ENCODE data around the gene GAK. TPM values are rescaled to one million over a fixed set of nuclear protein-coding genes. Genes with fewer than 3 reads are reported as not detected.
A peak's percentile ranks its signal among the peaks of the same experiment; 100 is the strongest.

Gene GAK
- total and polyA plus RNA-seq, 2 of the 13 experiments (the other 11 are each of a cell fraction or from before 2014, with no cell fraction given): 17.5 to 44.3 TPM

DNA sequence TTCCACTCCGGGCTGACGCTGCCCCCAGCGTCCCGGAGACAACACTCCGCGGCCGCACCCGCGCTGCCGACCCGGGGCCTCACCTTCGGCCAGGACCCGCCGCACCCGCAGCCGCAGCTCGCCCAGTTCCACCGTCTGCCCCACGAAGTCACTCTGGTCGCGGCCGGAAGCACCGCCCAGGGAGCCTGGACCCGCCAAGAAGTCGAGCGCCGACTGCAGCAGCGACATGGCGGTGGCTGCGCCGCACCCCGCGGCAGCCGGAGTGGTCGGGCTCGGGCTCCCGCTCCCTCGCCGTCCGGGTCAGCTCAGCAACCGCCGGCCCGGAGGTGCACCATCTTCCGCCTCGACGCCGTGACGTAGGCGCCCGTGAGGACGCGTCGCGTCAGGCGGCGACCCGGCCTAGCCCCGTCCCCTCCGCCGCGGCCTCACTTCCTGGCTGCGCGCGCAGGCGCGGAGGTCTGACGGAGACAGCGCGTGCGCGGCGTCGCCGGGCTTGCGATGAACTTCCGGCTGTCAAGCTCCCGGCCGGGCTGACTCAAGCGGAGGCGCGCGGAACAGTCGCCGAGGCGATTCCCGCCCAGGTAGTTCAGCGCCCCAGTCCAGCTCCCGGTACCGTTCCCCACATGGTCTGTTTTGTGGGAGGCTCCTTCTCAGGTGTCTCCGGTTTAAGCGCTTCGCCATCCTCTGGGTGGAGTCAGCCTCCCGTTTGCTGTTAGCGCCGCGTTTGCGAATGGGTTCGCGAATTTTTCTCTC, at the start of gene GAK, which contains the start of gene TMEM175 (continued):
- TF ChIP-seq ZBTB7B (CRISPR knock-in tag; IDR thresholded peaks at IDR 0.05) (peak; percentile 29; the same call in 1 of the 2 replicates), NPAS2 (CRISPR knock-in tag; IDR thresholded peaks at IDR 0.05; ENCODE audit: borderline replicate concordance) (no peak), SMC3 (IDR thresholded peaks at IDR 0.05; ENCODE audit: low read length) (no peak), POLR2G (IDR thresholded peaks at IDR 0.05; ENCODE audit: low read depth, low read length) (peak; percentile 87), ZFP82 (CRISPR knock-in tag; IDR thresholded peaks at IDR 0.05; ENCODE audit: borderline replicate concordance) (no peak; the same call in 1 of the 2 replicates), ZBTB14 (CRISPR knock-in tag; IDR thresholded peaks at IDR 0.05) (no peak), PBX3 (CRISPR knock-in tag; IDR thresholded peaks at IDR 0.05; ENCODE audit: borderline replicate concordance) (no peak), SAFB2 (CRISPR knock-in tag; IDR thresholded peaks at IDR 0.05; ENCODE audit: borderline replicate concordance, low read depth) (peak; percentile 49; the same call in 1 of the 2 replicates), TRIM22 (IDR thresholded peaks at IDR 0.05) (no peak)
- TF ChIP-seq, protein P1, sequence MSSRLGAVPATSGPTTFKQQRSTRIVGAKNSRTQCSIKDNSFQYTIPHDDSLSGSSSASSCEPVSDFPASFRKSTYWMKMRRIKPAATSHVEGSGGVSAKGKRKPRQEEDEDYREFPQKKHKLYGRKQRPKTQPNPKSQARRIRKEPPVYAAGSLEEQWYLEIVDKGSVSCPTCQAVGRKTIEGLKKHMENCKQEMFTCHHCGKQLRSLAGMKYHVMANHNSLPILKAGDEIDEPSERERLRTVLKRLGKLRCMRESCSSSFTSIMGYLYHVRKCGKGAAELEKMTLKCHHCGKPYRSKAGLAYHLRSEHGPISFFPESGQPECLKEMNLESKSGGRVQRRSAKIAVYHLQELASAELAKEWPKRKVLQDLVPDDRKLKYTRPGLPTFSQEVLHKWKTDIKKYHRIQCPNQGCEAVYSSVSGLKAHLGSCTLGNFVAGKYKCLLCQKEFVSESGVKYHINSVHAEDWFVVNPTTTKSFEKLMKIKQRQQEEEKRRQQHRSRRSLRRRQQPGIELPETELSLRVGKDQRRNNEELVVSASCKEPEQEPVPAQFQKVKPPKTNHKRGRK (CRISPR knock-in tag; IDR thresholded peaks at IDR 0.05): no peak
- TF ChIP-seq, protein P2, sequence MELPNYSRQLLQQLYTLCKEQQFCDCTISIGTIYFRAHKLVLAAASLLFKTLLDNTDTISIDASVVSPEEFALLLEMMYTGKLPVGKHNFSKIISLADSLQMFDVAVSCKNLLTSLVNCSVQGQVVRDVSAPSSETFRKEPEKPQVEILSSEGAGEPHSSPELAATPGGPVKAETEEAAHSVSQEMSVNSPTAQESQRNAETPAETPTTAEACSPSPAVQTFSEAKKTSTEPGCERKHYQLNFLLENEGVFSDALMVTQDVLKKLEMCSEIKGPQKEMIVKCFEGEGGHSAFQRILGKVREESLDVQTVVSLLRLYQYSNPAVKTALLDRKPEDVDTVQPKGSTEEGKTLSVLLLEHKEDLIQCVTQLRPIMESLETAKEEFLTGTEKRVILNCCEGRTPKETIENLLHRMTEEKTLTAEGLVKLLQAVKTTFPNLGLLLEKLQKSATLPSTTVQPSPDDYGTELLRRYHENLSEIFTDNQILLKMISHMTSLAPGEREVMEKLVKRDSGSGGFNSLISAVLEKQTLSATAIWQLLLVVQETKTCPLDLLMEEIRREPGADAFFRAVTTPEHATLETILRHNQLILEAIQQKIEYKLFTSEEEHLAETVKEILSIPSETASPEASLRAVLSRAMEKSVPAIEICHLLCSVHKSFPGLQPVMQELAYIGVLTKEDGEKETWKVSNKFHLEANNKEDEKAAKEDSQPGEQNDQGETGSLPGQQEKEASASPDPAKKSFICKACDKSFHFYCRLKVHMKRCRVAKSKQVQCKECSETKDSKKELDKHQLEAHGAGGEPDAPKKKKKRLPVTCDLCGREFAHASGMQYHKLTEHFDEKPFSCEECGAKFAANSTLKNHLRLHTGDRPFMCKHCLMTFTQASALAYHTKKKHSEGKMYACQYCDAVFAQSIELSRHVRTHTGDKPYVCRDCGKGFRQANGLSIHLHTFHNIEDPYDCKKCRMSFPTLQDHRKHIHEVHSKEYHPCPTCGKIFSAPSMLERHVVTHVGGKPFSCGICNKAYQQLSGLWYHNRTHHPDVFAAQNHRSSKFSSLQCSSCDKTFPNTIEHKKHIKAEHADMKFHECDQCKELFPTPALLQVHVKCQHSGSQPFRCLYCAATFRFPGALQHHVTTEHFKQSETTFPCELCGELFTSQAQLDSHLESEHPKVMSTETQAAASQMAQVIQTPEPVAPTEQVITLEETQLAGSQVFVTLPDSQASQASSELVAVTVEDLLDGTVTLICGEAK (IDR thresholded peaks at IDR 0.05): no peak
- TF ChIP-seq, protein P2 (CRISPR knock-in tag; IDR thresholded peaks at IDR 0.05): peak; percentile 57; the same call in 1 of the 2 replicates
- TF ChIP-seq, protein P3, sequence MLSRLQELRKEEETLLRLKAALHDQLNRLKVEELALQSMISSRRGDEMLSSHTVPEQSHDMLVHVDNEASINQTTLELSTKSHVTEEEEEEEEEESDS (CRISPR knock-in tag; IDR thresholded peaks at IDR 0.05; ENCODE audit: borderline replicate concordance): no peak
